ENCODE measurements around the gene ALG12.
A peak's percentile ranks its signal among the peaks of the same experiment; 100 is the strongest.

Gene ALG12

GRCh38 chr22:49917974-49918910, at the start of gene ALG12, which contains the start of gene CRELD2:
TSS of gene ALG12 (minus strand) at chr22:49918438. CDS start at chr22:49913765, 4,673 bp downstream.
TSS of gene CRELD2 (plus strand) at chr22:49918634. CDS start at chr22:49918770, 136 bp downstream.
- DNase-seq: peak; percentile 98

GRCh38 chr22:49967706-49968208, 49.5 kb upstream of the ALG12 start:
- DNase-seq: no peak

- peak; percentile 54 for DNase-seq
These were observed 48.8 kb upstream of the ALG12 start for GRCh38 chr22:49966774-49967705.

GRCh38 chr22:49966041-49966773, 48.0 kb upstream of the ALG12 start:
- no peak for DNase-seq

GRCh38 chr22:49965091-49966040, 47.1 kb upstream of the ALG12 start:
- DNase-seq: no peak

- DNase-seq: no peak
These were observed 46.2 kb upstream of the ALG12 start for GRCh38 chr22:49964136-49965090.

- no peak for DNase-seq
These were observed 45.4 kb upstream of the ALG12 start for GRCh38 chr22:49963647-49964026.

GRCh38 chr22:49962751-49963646, 44.8 kb upstream of the ALG12 start:
- no peak for DNase-seq

GRCh38 chr22:49962012-49962750, 43.9 kb upstream of the ALG12 start:
- DNase-seq: peak; percentile 70

GRCh38 chr22:49961601-49962011, 43.4 kb upstream of the ALG12 start:
- no peak for DNase-seq

- DNase-seq: peak; percentile 57
These were observed 42.9 kb upstream of the ALG12 start for GRCh38 chr22:49961005-49961600.

GRCh38 chr22:49960159-49961004, 42.1 kb upstream of the ALG12 start, which contains the start of gene PIM3:
TSS of gene PIM3 (plus strand) at chr22:49960772. CDS start at chr22:49960948, 176 bp downstream.
- DNase-seq: peak; percentile 97

- peak; percentile 35 for DNase-seq
These were observed 41.5 kb upstream of the ALG12 start for GRCh38 chr22:49959782-49960158.

- no peak for DNase-seq
These were observed 40.9 kb upstream of the ALG12 start for GRCh38 chr22:49958931-49959781.

GRCh38 chr22:49958366-49958921, 40.2 kb upstream of the ALG12 start:
- DNase-seq: no peak

All from hematopoietic multipotent progenitor cell treated with erythropoietin and hydrocortisone succinate and interleukin-3 and kit ligand, for 6 days (in vitro differentiated cells).